Neural crest cell (in vitro differentiated cells): ENCODE measurements around the gene ZC3HAV1. TPM values are rescaled to one million over a fixed set of nuclear protein-coding genes. Genes with fewer than 3 reads are reported as not detected.
"Not testable (repeated sequence)": the region's sequence is repeated elsewhere in the genome, so short reads cannot be mapped to it uniquely, and the experiment has no call there.

Experiments
- DNase-seq: peaks from one replicate; pipeline ENCODE4 v3.0.0; 2021; ENCODE audit warnings: low read depth, mixed read lengths, low spot score
- H3K27ac Mint-ChIP-seq: one replicate; pipeline ENCODE4 v1.8.0; 2021; ENCODE audit warnings: mild to moderate bottlenecking, mixed read lengths; ENCODE audit not compliant: unreplicated experiment
- H3K27me3 Mint-ChIP-seq: 2 replicates; pipeline ENCODE4 v1.8.0; 2021; ENCODE audit warnings: low read depth, mild to moderate bottlenecking, mixed read lengths
- H3K36me3 Mint-ChIP-seq: 2 replicates; pipeline ENCODE4 v1.8.0; 2021; ENCODE audit warnings: low read depth, mild to moderate bottlenecking, mixed read lengths
- H3K4me1 Mint-ChIP-seq: 2 replicates; pipeline ENCODE4 v1.8.0; 2021; ENCODE audit warnings: mixed read lengths
- H3K4me3 Mint-ChIP-seq: one replicate; pipeline ENCODE4 v1.8.0; 2021; ENCODE audit warnings: mild to moderate bottlenecking, mixed read lengths
- H3K9me3 Mint-ChIP-seq: 2 replicates; pipeline ENCODE4 v1.8.0; 2021; ENCODE audit warnings: mixed read lengths
- CTCF ChIP-seq: fragments of 200-600 bp; sonication (generic); conservative IDR thresholded peaks from 2 replicates; pipeline ENCODE4 v1.5.0; 2021; ENCODE audit warnings: antibody characterized with exemption, mild to moderate bottlenecking
- total RNA-seq: library from RNA; stranded (reverse); gene quantifications from 2 replicates; pipeline ENCODE4 v1.2.1, GENCODE V29; 2021

The ZC3HAV1 gene
- total RNA-seq, 1 donor from 2014 or later, result 19.6 TPM

- peaks cover 12% of the 10 kb centered on the region for H3K4me1 Mint-ChIP-seq
- DNase-seq, result no peak
- H3K36me3 Mint-ChIP-seq, result peaks cover 2% of the 10 kb centered on the region
- H3K9me3 Mint-ChIP-seq, result no peaks in the 10 kb centered on the region
- no peak for TF ChIP-seq CTCF
- H3K27ac Mint-ChIP-seq, result no peak overlapping the region
- H3K4me3 Mint-ChIP-seq, result no peak overlapping the region
- no peaks in the 10 kb centered on the region for H3K27me3 Mint-ChIP-seq
These were observed 27.9 kb downstream of the ZC3HAV1 start for GRCh38 chr7:139081584-139081983.

- no peaks in the 10 kb centered on the region for H3K36me3 Mint-ChIP-seq
- H3K27me3 Mint-ChIP-seq, result no peaks in the 10 kb centered on the region
- DNase-seq, result no peak
- H3K4me3 Mint-ChIP-seq, result no peak overlapping the region
- H3K27ac Mint-ChIP-seq, result no peak overlapping the region
- peaks cover 12% of the 10 kb centered on the region for H3K4me1 Mint-ChIP-seq
- H3K9me3 Mint-ChIP-seq, result no peaks in the 10 kb centered on the region
- no peak for TF ChIP-seq CTCF
These were observed 28.6 kb downstream of the ZC3HAV1 start for GRCh38 chr7:139080905-139081304.

DNA sequence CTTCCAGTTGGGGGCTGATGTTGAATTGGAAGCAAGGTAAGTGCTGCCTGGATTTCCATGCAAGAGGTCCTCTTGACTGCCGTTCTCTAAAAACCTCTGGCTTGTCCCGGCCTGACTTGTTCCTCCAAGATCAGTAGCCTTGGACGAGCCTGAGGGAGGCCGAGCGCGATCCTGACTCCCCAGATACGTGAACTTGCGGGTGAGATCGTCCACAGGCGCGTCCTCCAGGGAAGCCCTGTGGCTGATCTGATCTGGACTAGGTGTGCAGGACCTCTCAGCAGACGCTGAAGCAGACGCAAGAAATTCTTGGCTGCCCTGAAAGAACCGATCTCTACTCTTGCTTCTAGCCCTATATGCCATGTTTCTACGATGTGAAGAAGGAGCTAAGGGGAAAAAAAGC, 29.7 kb downstream of the ZC3HAV1 start:
- H3K9me3 Mint-ChIP-seq, result no peaks in the 10 kb centered on the region
- H3K4me1 Mint-ChIP-seq, result peaks cover 16% of the 10 kb centered on the region
- DNase-seq, result no peak
- no peaks in the 10 kb centered on the region for H3K27me3 Mint-ChIP-seq
- H3K36me3 Mint-ChIP-seq, result no peaks in the 10 kb centered on the region
- no peak overlapping the region for H3K4me3 Mint-ChIP-seq
- H3K27ac Mint-ChIP-seq, result no peak overlapping the region
- no peak for TF ChIP-seq CTCF

DNA sequence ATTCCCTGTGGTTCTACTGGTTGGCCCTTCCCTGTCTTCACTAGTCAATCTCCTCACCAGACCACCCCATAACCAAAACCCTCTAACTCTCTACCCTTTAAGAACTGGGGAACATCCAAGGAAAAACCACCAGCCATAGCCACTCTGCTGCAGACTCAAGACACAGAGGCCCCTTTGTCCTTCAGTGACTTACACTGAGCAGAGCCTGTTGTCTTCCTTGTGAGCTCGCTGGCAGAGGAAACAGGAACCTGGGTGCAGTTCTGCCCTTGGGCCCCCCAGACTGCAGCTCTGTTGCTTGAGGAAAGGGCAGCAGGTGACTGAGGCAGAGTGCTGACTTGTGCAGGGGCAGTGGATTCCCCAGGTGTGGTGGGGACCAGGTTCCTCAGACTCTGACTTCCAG, 30.6 kb downstream of the ZC3HAV1 start:
- no peak overlapping the region for H3K4me3 Mint-ChIP-seq
- peak; percentile 3 for DNase-seq
- TF ChIP-seq CTCF, result no peak

GRCh38 chr7:139078399-139078798, 31.1 kb downstream of the ZC3HAV1 start:
- DNase-seq, result no peak
- no peak for TF ChIP-seq CTCF
- peak overlapping the region; percentile 64 for H3K27ac Mint-ChIP-seq
- H3K4me3 Mint-ChIP-seq, result no peak overlapping the region
- H3K36me3 Mint-ChIP-seq, result no peaks in the 10 kb centered on the region
- no peaks in the 10 kb centered on the region for H3K9me3 Mint-ChIP-seq
- peaks cover 16% of the 10 kb centered on the region for H3K4me1 Mint-ChIP-seq
- no peaks in the 10 kb centered on the region for H3K27me3 Mint-ChIP-seq

More for the DNA sequence above, 30.6 kb downstream of the ZC3HAV1 start:
- Mint-ChIP-seq H3K9me3 (no peaks in the 10 kb centered on the region), H3K27me3 (no peaks in the 10 kb centered on the region), H3K27ac (peak overlapping the region; percentile 64), H3K36me3 (no peaks in the 10 kb centered on the region), H3K4me1 (peaks cover 16% of the 10 kb centered on the region)

GRCh38 chr7:139077706-139078105, 31.8 kb downstream of the ZC3HAV1 start:
- H3K4me1 Mint-ChIP-seq, result peaks cover 16% of the 10 kb centered on the region
- not testable (repeated sequence) for H3K27me3 Mint-ChIP-seq, H3K27ac Mint-ChIP-seq, DNase-seq, H3K9me3 Mint-ChIP-seq, H3K36me3 Mint-ChIP-seq, H3K4me3 Mint-ChIP-seq
